ENCODE results near the gene EVC2.

- no peak for TF ChIP-seq CTCF (IDR thresholded peaks at IDR 0.05)
- no peak for TF ChIP-seq EZH2 (IDR thresholded peaks at IDR 0.05; ENCODE audit: borderline replicate concordance, insufficient read depth, low read depth, low read length, poor library complexity, severe bottlenecking)
Measured at GRCh38 chr4:5661237-5661636, 47.1 kb downstream of the EVC2 start.
